SU-DHL-6 (cell line): ENCODE measurements around the gene GPR87.

Experiments
- CTCF ChIP-seq: fragments of 200-600 bp; sonication (generic); IDR thresholded peaks from one replicate; pipeline ENCODE4 v1.5.1; 2017; ENCODE audit warnings: antibody characterized with exemption, mild to moderate bottlenecking, low read length, moderate library complexity; ENCODE audit not compliant: insufficient read depth, poor library complexity, severe bottlenecking
- EZH2phosphoT487 ChIP-seq: fragments of 200-600 bp; sonication (generic), shearing (Covaris generic); conservative IDR thresholded peaks from 2 replicates; pipeline ENCODE4 v1.6.1; 2018; ENCODE audit warnings: mild to moderate bottlenecking, antibody characterized with exemption, low read length, moderate library complexity, mixed read lengths

GRCh38 chr3:151329363-151329762, 12.7 kb upstream of the GPR87 start, which contains the start of gene P2RY13:
- TF ChIP-seq EZH2phosphoT487 (no peak), CTCF (no peak)
